Psoas muscle (tissue), 8 donors: ENCODE data around the gene IGFL3. TPM values are rescaled to one million over a fixed set of nuclear protein-coding genes. Genes with fewer than 3 reads are reported as not detected.

ENCODE experiments used
- ATAC-seq, 4 donors: fragments of 200-7000 bp; cut with Tn5 transposase; one replicate each; pipeline ENCODE4 v1.9.1; 2020; ENCODE audit warnings: moderate library complexity in 3 of 4, mild to moderate bottlenecking in 2 of 4
- DNase-seq, 2 donors: peaks; one replicate each; pipeline ENCODE4 v3.0.0-alpha.2; 2020
- H3K27ac ChIP-seq: fragments of 200-600 bp; one replicate; pipeline ENCODE4 v1.8.0; 2022
- H3K27me3 ChIP-seq, 3 donors: fragments of 200-600 bp in 1 of 3; one replicate each; pipeline versions ENCODE4 v1.6.1 to v1.8.0; 2013 to 2022; ENCODE audit warnings: low read length in 2 of 3, mild to moderate bottlenecking in 2 of 3, moderate library complexity in 1 of 3; ENCODE audit not compliant: insufficient read depth in 3 of 3
- H3K36me3 ChIP-seq, 2 donors: fragments of 200-600 bp in 1 of 2; one replicate each; pipeline versions ENCODE4 v1.6.1 to v1.8.0; 2013 to 2022; ENCODE audit warnings: low read depth in 1 of 2, mild to moderate bottlenecking in 1 of 2, moderate library complexity in 1 of 2; ENCODE audit not compliant: insufficient read depth in 1 of 2
- H3K4me1 ChIP-seq: fragments of 200-600 bp; one replicate; pipeline ENCODE4 v1.8.0; 2022
- H3K4me3 ChIP-seq: fragments of 200-600 bp; one replicate; pipeline ENCODE4 v1.8.0; 2022; ENCODE audit warnings: mild to moderate bottlenecking
- H3K9me3 ChIP-seq: fragments of 200-600 bp; one replicate; pipeline ENCODE4 v1.8.0; 2022
- CTCF ChIP-seq: fragments of 200-600 bp; IDR thresholded peaks from one replicate; pipeline ENCODE4 v1.8.0; 2022; ENCODE audit warnings: antibody characterized with exemption
- WGBS, 3 donors: extraction: QIAGEN DNeasy Blood & Tissue Kit; methylation state at CpG; one replicate each; pipeline versions ENCODE4 v1.1.6 to v1.1.7; 2013; 5-methylcytosine and 5-hydroxymethylcytosine counted together
- intact Hi-C, 2 donors: fragments of 100-400 bp; cut with DNase I; formaldehyde crosslinking; loops; one replicate each; pipeline versions ENCODE4 v1.11.0 to v1.14.2; 2022
- polyA plus RNA-seq, 3 donors: library from polyadenylated mRNA; stranded (reverse); fragments of 200-250 nt; gene quantifications; one replicate each; pipeline ENCODE4 v1.2.3, GENCODE V29; 2013
- total RNA-seq, 4 donors: library from RNA; stranded (reverse); fragmentation: NEBNext Ultra II Directional in 2 of 4; extraction: Animal tissue kit (Norgen Biotek cat#: 25700) in 2 of 4; gene quantifications; one replicate each; pipeline versions ENCODE4 v1.2.1 to v1.2.4, GENCODE V29; 2021 to 2023
- donor health status: healthy with polysubstance abuse.
- donor health status: DM: no; HTN: no; CAD: no; lungs with moderate emphysema.
- donor health status: Bipolar disorder and iron deficiency.
- donor health status: healthy.
- donor health status: DM: yes; HTN: yes; CAD: no.
- donor health status: DM: no; HTN: no; CAD: no.
- donor health status: DM: no; HTN: no; CAD: no.
- donor health status: DM: yes; HTN: yes; CAD: no.

Gene IGFL3
- total and polyA plus RNA-seq, 7 donors: not detected

- no peak for DNase-seq
- ATAC-seq: peak in 2 of 4 donors; percentile 45 to 60
- Histone ChIP-seq H3K9me3 (no peaks in the 10 kb centered on the region), H3K27ac (no peak overlapping the region), H3K4me3 (no peak overlapping the region), H3K36me3 (no peaks in the 10 kb centered on the region), H3K4me1 (peaks cover 7% of the 10 kb centered on the region), H3K27me3 (peaks cover 0 to 2% (median 0%) of the 10 kb centered on the region in 3 donors)
- intact Hi-C loops: no loop called here
- TF ChIP-seq CTCF: no peak
These were observed 10.0 kb upstream of the IGFL3 start for GRCh38 chr19:46134527-46134926.

- DNase-seq (no peak), ATAC-seq (no peak)
- peak overlapping the region; percentile 53 for H3K27ac ChIP-seq
- peaks cover 0 to 2% (median 0%) of the 10 kb centered on the region in 3 donors for H3K27me3 ChIP-seq
- H3K4me1 ChIP-seq: peaks cover 7% of the 10 kb centered on the region
- intact Hi-C loops: no loop called here
- no peak overlapping the region for H3K4me3 ChIP-seq
- TF ChIP-seq CTCF: no peak
- 70 to 84% (median 82%) methylated on average over 1 of the region's 1 CpG for WGBS, 3 donors
- H3K9me3 ChIP-seq: no peaks in the 10 kb centered on the region
- no peaks in the 10 kb centered on the region for H3K36me3 ChIP-seq
These were observed 9.3 kb upstream of the IGFL3 start for GRCh38 chr19:46133777-46134241.

- 20 to 30% (median 21%) methylated on average over 6 of the region's 6 CpGs for WGBS, 3 donors
- ATAC-seq (peak in 1 of 4 donors; percentile 30), DNase-seq (no peak)
- Histone ChIP-seq H3K27me3 (peaks cover 0 to 2% (median 0%) of the 10 kb centered on the region in 3 donors), H3K4me1 (peaks cover 7% of the 10 kb centered on the region), H3K36me3 (no peaks in the 10 kb centered on the region), H3K27ac (peak overlapping the region; percentile 53), H3K4me3 (no peak overlapping the region), H3K9me3 (no peaks in the 10 kb centered on the region)
- intact Hi-C loops: no loop called here
- TF ChIP-seq CTCF: no peak
These were observed 8.7 kb upstream of the IGFL3 start for GRCh38 chr19:46133101-46133627.

GRCh38 chr19:46132508-46133100 is 8.1 kb upstream of the IGFL3 start:
- Histone ChIP-seq H3K9me3 (no peaks in the 10 kb centered on the region), H3K27ac (no peak overlapping the region), H3K4me3 (no peak overlapping the region), H3K4me1 (peaks cover 7% of the 10 kb centered on the region), H3K27me3 (peaks cover 0 to 2% (median 0%) of the 10 kb centered on the region in 3 donors), H3K36me3 (no peaks in the 10 kb centered on the region)
- no peak for DNase-seq
- no peak for TF ChIP-seq CTCF
- intact Hi-C loops: no loop called here
- 64 to 67% (median 65%) methylated on average over 4 of the region's 4 CpGs for WGBS, 3 donors
- no peak for ATAC-seq
